Testis (tissue), 5 donors: Measurements from ENCODE around the gene GATAD2B. TPM values are rescaled to one million over a fixed set of nuclear protein-coding genes. Genes with fewer than 3 reads are reported as not detected.
A peak's percentile ranks its signal among the peaks of the same experiment; 100 is the strongest.

ENCODE experiments used
- DNase-seq: peaks from one replicate; pipeline ENCODE4 v3.0.0-alpha.2; 2019
- H3K27ac ChIP-seq, 2 donors: fragments of 200-600 bp; sonication (generic); one replicate each; pipeline ENCODE4 v1.5.1; 2019
- H3K27me3 ChIP-seq: fragments of 200-600 bp; sonication (generic); one replicate; pipeline ENCODE4 v1.5.1; 2019
- H3K36me3 ChIP-seq: fragments of 200-600 bp; sonication (generic); one replicate; pipeline ENCODE4 v1.5.1; 2017; ENCODE audit warnings: low read depth; ENCODE audit errors: missing control alignments
- H3K4me1 ChIP-seq: fragments of 200-600 bp; sonication (generic); one replicate; pipeline ENCODE4 v1.5.1; 2019
- H3K4me3 ChIP-seq, 2 donors: fragments of 200-600 bp; sonication (generic); one replicate each; pipeline ENCODE4 v1.5.1; 2017 to 2019
- H3K9me3 ChIP-seq: fragments of 200-600 bp; sonication (generic); one replicate; pipeline ENCODE4 v1.5.1; 2017
- CTCF ChIP-seq, 3 experiments: fragments of 450-650 bp in 2 of 3; fragments of 200-600 bp in 1 of 3; sonication (generic) in 1 of 3; IDR thresholded peaks; one replicate each; pipeline ENCODE4 v1.5.1; 2016 to 2019; ENCODE audit warnings: antibody characterized with exemption in 3 of 3, mild to moderate bottlenecking in 2 of 3, moderate library complexity in 1 of 3
- POLR2A ChIP-seq: fragments of 450-650 bp; IDR thresholded peaks from one replicate; pipeline ENCODE4 v1.6.1; 2017; ENCODE audit warnings: antibody characterized with exemption, mild to moderate bottlenecking, moderate library complexity
- WGBS, 2 donors: methylation state at CpG; one replicate each; pipeline ENCODE4 v1.1.5; 2018; 5-methylcytosine and 5-hydroxymethylcytosine counted together
- intact Hi-C: fragments of 100-400 bp; cut with DNase I; formaldehyde crosslinking; loops from one replicate; pipeline ENCODE4 v1.15.1; 2023; ENCODE audit warnings: low total_unique reads
- long read RNA-seq, 2 donors: transcript quantifications; one replicate each; lab custom pipeline, GENCODE V29; 2026
- polyA plus RNA-seq: library from polyadenylated mRNA; stranded (reverse); fragments of 350-450 nt; fragmentation: Illumina TruSeq; extraction: RNeasy Lipid Tissue Mini Kit (QIAGEN cat#74804); gene quantifications from one replicate; pipeline ENCODE4 v1.2.3, GENCODE V29; 2014; ENCODE audit warnings: low read depth, low replicate concordance; ENCODE audit not compliant: insufficient read depth
- total RNA-seq, 2 donors: library from RNA; depleted of rRNA; stranded (reverse); fragments of >200 nt; gene quantifications; one replicate each; pipeline ENCODE4 v1.2.3, GENCODE V29; 2016

The GATAD2B gene
- total RNA-seq (10 to 100 TPM; 32.1 to 37.4 TPM), polyA plus RNA-seq (26.5 TPM)
- long read RNA-seq, donor 1, full-length matches to known transcripts = 1 of 1 reads
- long read RNA-seq, donor 1, partial matches to known transcripts = 0 of 1 reads
- long read RNA-seq, donor 1, other reads (novel, unspliced or antisense) = 0 of 1 reads
- long read RNA-seq, donor 2 = 0 reads

GRCh38 chr1:153922972-153923925 is at the start of gene GATAD2B:
GATAD2B (minus strand) TSS chr1:153922972; CDS start chr1:153828347, 94,625 bp downstream.
- Histone ChIP-seq H3K36me3 (no peaks in the 10 kb centered on the region), H3K9me3 (no peaks in the 10 kb centered on the region), H3K4me3 (peak within 1 kb of the TSS; percentile 98 to 99), H3K27me3 (no peaks in the 10 kb centered on the region), H3K27ac (peak within 1 kb of the TSS; percentile 97 to 98), H3K4me1 (peaks cover 23% of the 10 kb centered on the region)
- WGBS, 2 donors = 0 to 1% methylated on average over 51 to 53 of the region's 53 CpGs
- peak; percentile 100 for DNase-seq
- TF ChIP-seq CTCF (IDR thresholded peaks at IDR 0.05) = peak in 1 of 3 experiments; percentile 11
- no peak for TF ChIP-seq POLR2A
- intact Hi-C loops = no loop called here

GRCh38 chr1:153970346-153970745 is 47.6 kb upstream of the GATAD2B start:
- H3K9me3 ChIP-seq = no peaks in the 10 kb centered on the region
- peak overlapping the region in 1 of 2 donors; percentile 26 for H3K27ac ChIP-seq
- WGBS, 2 donors = 31 to 47% methylated on average over 2 of the region's 2 CpGs

GRCh38 chr1:153968972-153969371 is 46.2 kb upstream of the GATAD2B start:
- no peak for TF ChIP-seq POLR2A
- no peak for TF ChIP-seq CTCF (IDR thresholded peaks at IDR 0.05)
- no peaks in the 10 kb centered on the region for H3K9me3 ChIP-seq
- intact Hi-C loops = no loop called here
- H3K4me3 ChIP-seq = no peak overlapping the region
- DNase-seq = no peak
- peaks cover 34% of the 10 kb centered on the region for H3K4me1 ChIP-seq
- H3K27ac ChIP-seq = no peak overlapping the region
- no peaks in the 10 kb centered on the region for H3K36me3 ChIP-seq
- WGBS, 2 donors = 89 to 100% methylated on average over 2 of the region's 2 CpGs
- no peaks in the 10 kb centered on the region for H3K27me3 ChIP-seq

More at GRCh38 chr1:153970346-153970745, 47.6 kb upstream of the GATAD2B start:
- intact Hi-C loops = no loop called here
- TF ChIP-seq CTCF (IDR thresholded peaks at IDR 0.05) (no peak), POLR2A (no peak)
- Histone ChIP-seq H3K27me3 (no peaks in the 10 kb centered on the region), H3K4me3 (no peak overlapping the region), H3K36me3 (no peaks in the 10 kb centered on the region), H3K4me1 (peaks cover 22% of the 10 kb centered on the region)
- peak; percentile 89 for DNase-seq

- 0 to 1% methylated on average over 1 to 13 of the region's 13 CpGs for WGBS, 2 donors
- TF ChIP-seq CTCF (IDR thresholded peaks at IDR 0.05) (no peak), POLR2A (no peak)
- Histone ChIP-seq H3K27ac (peak overlapping the region in 1 of 2 donors; percentile 94), H3K36me3 (no peaks in the 10 kb centered on the region), H3K9me3 (no peaks in the 10 kb centered on the region), H3K4me1 (peaks cover 34% of the 10 kb centered on the region), H3K4me3 (peak overlapping the region in 1 of 2 donors; percentile 61), H3K27me3 (no peaks in the 10 kb centered on the region)
- intact Hi-C loops = no loop called here
- DNase-seq = no peak
These were observed 45.6 kb upstream of the GATAD2B start for GRCh38 chr1:153968408-153968807.
